HG03108 (cell line): ENCODE data around the gene HES4.

Experiments
- ATAC-seq: cut with Tn5 transposase; IDR thresholded peaks from one replicate; pipeline ENCODE4 v1.9.1; 2021; ENCODE audit warnings: moderate library complexity; ENCODE audit not compliant: unreplicated experiment

The HES4 gene, protein sequence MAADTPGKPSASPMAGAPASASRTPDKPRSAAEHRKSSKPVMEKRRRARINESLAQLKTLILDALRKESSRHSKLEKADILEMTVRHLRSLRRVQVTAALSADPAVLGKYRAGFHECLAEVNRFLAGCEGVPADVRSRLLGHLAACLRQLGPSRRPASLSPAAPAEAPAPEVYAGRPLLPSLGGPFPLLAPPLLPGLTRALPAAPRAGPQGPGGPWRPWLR

DNA sequence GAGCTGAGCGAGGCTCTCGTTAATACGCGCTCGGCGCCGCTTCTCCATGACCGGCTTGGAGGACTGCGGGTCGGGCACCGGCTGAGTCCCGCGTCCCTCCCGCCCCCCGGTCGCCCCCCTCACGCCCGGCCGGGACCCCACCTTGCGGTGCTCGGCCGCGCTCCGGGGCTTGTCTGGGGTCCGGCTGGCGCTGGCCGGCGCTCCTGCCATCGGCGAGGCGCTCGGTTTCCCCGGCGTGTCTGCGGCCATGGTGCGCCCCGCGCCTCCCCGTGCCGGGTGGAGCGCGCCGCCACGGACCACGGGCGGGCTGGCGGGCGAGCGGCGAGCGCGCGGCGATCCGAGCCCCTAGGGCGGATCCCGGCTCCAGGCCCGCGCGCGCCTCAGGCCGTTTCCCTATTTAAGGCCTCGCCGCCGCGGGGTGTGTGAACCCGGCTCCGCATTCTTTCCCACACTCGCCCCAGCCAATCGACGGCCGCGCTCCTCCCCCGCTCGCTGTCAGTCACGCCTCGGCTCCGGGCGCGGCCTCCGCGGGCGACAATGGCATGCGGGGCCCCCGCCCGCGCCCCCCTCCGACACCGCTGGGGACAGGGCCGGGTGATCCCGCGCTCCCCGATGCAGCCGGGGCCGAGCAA lies at the start of gene HES4:
HES4 (minus strand) TSS at position 373 of the 632 bp plus-strand sequence; CDS start at position 249, 124 bp downstream.
- peak; percentile 45 for ATAC-seq

DNA sequence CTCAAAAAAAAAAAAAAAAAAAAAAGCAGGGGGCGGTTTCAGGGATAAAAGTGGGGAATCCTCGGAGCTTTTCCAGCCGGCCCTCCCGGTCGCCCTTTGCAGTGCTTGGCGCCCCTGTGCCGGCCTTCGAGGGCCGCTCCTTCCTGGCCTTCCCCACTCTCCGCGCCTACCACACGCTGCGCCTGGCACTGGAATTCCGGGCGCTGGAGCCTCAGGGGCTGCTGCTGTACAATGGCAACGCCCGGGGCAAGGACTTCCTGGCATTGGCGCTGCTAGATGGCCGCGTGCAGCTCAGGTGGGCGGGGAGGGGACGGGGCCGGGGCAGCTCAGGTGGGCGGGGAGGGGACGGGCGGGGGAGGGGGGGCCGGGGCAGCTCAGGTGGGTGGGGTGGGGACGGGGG lies 48.9 kb upstream of the HES4 start:
- no peak for ATAC-seq

DNA sequence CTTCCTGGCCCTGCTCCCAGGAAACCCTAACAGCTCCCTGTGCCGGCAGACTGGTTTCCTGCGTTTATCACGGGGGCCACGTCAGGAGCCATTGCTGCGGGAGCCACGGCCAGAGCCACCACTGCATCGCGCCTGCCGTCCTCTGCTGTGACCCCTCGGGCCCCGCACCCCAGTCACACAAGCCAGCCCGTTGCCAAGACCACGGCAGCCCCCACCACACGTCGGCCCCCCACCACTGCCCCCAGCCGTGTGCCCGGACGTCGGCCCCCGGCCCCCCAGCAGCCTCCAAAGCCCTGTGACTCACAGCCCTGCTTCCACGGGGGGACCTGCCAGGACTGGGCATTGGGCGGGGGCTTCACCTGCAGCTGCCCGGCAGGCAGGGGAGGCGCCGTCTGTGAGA lies 48.1 kb upstream of the HES4 start:
- no peak for ATAC-seq

DNA sequence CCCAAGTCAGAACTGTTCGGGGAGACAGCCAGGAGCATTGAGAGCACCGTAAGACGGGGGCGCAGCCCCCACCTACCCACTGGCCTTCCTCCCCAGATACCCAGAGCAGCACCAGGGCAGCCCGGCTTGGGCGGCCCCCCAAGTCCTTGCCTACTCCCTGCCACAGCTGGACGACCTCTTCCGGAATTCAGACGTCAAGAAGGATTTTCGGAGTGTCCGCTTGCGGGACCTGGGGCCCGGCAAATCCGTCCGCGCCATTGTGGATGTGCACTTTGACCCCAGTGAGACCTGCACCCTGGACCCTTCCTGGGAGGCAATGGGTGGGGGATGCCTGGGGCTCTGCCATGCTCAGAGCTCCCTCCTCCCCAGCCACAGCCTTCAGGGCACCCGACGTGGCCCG lies 47.5 kb upstream of the HES4 start:
- no peak for ATAC-seq

DNA sequence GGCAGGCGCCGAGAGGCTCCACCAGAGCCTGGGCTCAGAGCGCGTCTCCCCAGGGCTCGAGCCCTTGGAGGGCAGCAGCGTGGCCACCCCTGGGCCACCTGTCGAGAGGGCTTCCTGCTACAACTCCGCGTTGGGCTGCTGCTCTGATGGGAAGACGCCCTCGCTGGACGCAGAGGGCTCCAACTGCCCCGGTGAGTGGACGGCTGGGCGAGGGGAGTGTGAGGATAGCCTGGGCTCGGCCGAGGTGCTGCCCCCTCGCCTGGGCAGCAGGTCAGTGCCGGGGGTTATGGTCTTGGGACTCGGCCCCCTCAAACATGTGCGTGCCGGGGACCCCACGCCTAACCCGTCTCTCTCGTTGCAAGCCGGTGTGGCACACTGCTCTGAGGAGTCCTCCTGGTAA lies 46.9 kb upstream of the HES4 start:
- ATAC-seq = no peak

DNA sequence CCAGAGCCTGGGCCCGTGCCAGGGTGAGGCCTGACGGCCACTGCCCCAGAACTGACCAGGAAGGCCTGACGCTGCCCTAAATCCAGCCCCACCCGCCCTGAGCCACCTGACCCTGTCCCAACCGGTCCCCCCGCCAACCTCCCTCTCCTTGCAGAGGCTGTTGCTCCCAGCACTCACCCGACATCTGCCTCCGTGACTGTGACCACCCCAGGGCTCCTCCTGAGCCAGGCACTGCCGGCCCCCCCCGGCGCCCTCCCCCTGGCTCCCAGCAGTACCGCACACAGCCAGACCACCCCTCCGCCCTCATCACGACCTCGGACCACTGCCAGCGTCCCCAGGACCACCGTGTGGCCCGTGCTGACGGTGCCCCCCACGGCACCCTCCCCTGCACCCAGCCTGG lies 46.3 kb upstream of the HES4 start:
- no peak for ATAC-seq

DNA sequence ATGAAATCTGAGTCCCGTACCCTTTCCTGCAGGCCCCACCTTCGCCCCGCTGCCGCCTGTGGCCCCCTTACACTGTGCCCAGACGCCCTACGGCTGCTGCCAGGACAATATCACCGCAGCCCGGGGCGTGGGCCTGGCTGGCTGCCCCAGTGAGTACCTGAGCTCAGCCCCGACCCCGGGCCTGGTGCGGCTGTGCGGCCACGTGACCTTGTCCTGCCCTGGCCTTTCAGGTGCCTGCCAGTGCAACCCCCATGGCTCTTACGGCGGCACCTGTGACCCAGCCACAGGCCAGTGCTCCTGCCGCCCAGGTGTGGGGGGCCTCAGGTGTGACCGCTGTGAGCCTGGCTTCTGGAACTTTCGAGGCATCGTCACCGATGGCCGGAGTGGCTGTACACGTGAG lies 45.2 kb upstream of the HES4 start:
- ATAC-seq = no peak

DNA sequence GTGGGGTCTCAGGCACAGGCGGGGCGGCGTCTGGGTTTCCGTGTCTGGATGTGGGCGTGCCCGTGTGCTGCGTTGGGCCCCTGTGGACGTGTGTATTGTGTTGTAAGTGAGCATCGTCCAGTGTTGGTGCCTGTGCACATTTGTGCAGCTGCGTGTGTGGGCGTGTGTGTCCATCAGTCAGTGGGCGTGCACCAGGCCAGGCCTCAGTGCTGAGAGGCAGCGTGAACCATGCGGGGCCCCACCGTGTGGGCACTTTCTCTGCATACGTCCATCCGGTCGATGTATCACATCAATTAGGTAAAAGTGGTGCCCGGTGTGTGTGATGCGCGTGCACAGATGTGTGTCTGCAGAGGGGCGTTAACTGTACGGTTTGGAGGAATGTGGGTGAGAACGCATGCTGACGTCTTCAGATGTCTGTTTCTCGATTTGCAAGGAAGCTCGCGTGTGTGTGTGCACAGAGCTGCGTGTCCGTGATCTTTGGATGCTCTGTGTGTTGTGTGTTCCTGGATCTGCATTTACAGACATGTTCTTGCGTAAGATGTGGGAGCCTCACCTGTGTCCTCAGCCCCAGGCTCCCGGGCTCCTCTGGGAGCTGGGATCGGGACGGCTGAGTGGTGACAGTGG lies 44.7 kb upstream of the HES4 start:
- ATAC-seq = no peak

DNA sequence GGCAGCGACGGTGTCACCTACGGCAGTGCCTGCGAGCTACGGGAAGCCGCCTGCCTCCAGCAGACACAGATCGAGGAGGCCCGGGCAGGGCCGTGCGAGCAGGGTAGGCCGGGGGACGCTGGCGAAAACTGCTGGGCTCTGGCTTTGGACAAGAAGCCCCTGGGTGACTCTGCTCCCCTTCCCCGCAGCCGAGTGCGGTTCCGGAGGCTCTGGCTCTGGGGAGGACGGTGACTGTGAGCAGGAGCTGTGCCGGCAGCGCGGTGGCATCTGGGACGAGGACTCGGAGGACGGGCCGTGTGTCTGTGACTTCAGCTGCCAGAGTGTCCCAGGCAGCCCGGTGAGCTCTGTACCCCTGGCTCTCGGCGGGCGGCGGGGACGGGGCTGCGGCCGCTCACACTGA lies 44.0 kb upstream of the HES4 start:
- no peak for ATAC-seq

DNA sequence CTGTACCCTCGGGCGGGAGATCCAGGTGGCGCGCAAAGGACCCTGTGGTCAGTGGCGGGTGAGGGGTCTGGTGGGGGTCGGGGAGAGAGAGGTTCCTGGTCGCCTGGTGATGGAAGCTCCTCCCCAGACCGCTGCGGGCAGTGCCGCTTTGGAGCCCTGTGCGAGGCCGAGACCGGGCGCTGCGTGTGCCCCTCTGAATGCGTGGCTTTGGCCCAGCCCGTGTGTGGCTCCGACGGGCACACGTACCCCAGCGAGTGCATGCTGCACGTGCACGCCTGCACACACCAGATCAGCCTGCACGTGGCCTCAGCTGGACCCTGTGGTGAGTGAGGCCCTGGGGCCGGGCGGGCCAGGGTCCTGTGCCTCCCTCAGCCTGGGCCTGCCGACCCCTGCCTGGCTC lies 43.5 kb upstream of the HES4 start:
- no peak for ATAC-seq

DNA sequence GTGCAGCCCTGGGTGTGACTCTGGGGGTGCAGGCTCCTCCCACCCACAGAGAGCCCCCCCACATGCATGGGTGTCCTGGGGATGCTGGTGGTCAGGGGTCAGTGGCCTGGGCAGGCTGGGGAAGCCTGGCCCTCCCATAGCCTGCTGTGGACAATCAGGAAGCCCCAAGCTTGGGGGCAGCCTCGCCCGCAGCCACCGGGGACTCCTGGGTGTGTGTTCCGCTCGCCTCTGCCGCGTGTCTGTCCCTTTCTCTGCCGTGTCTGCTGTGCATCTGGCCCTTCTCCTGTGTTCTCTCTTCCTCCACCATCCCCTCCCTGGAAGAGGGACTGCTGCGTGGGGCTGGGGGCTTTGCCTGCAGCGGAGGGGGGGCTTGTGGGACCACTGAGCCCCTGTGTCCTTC lies 42.9 kb upstream of the HES4 start:
- ATAC-seq = no peak

DNA sequence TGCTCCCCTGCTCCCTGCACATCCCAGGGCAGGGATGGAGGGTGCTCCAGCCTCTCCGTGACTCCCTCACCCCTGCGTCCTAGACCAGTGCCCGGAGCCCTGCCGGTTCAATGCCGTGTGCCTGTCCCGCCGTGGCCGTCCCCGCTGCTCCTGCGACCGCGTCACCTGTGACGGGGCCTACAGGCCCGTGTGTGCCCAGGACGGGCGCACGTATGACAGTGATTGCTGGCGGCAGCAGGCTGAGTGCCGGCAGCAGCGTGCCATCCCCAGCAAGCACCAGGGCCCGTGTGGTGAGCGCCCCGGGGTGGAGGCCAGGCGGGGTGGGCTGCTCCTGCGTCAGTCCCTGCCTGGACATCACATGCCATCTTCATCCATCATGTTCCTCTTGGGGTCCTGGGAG lies 42.0 kb upstream of the HES4 start:
- no peak for ATAC-seq

DNA sequence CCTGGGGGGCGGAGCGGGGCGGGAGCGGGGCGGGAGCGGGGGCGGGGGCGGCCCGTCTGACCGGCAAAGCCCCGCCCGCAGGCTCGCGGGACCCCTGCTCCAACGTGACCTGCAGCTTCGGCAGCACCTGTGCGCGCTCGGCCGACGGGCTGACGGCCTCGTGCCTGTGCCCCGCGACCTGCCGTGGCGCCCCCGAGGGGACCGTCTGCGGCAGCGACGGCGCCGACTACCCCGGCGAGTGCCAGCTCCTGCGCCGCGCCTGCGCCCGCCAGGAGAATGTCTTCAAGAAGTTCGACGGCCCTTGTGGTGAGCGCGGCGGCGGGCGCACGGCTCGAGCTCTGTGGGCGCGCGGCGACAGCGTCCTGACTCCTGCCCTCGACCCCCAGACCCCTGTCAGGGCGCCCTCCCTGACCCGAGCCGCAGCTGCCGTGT lies 41.2 kb upstream of the HES4 start:
- no peak for ATAC-seq

DNA sequence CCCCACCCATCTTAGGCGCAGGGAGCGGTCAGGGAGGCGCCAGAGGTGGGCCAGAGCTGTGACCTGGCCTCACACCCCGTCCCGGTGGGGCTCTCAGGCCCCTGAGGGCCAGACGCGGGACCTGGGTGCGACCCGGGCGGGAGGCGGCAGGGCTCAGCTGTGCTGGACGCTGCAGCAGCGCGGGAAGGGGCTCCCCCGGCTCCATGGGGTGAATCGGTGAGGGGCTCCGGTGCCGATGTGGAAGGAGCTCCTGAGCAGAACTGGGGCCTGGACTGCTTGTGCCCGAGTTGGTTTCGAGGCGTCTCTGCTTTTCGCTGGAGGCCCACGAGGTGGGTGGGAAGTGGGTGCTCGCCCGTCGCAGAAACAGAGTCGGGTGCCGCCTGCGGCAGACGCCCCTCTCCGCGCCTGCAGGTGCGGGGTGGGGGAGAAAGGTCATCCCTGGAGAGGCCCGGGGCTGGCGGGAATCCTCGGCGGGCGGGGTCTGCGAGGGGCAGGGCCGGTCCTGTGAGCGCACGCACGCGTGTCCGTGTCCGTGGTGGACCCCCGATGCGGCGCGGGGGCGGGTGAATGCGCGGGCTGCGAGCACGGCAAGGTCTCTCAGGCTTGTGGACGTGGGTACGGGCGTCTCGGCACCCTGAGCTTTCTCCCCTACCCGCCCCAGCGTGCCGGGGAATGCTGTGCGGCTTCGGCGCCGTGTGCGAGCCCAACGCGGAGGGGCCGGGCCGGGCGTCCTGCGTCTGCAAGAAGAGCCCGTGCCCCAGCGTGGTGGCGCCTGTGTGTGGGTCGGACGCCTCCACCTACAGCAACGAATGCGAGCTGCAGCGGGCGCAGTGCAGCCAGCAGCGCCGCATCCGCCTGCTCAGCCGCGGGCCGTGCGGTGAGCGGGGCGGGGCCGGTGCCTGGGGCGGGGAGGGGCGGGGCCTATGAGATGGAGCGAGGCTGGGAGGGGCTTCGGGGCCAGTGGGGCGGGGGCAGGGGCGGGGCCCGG lies 40.4 kb upstream of the HES4 start:
- peak; percentile 33 for ATAC-seq

DNA sequence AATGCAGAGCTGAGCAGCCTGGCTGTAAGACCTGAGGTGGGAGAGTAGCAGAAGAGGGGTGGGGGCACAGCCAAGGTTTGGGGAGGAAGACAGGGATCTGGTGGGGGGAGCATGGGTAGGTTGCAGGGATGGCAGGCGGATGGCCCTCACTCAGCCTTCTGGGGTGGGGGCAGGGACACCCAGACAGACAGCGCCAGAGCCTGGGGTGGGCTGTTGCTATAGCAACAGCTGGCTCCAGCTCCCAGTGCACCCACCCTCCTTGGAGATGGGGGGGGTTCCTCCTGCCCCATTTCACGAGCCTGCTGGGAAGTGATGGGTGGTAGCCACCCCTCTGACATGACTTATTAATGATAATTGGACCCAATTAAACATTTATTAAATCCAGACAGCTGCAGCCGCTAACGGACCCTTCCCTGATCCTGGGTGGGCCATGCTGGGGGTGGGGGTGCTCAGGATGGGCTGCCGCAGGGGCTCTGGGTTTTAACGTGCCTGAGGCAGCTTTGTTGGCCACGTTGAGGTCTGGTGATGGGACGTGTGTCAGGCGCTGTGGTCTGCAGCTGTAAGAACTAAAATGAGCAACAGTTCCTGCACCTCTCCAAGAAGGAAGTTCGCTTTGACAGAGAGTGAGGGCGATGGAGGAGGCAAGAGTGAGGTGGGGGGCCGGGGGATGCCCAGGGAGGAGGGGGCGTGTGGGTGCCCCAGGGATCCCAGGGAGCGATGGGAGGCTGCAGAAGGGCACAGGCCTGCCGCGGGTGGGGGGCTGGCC lies 39.4 kb upstream of the HES4 start:
- ATAC-seq = no peak

DNA sequence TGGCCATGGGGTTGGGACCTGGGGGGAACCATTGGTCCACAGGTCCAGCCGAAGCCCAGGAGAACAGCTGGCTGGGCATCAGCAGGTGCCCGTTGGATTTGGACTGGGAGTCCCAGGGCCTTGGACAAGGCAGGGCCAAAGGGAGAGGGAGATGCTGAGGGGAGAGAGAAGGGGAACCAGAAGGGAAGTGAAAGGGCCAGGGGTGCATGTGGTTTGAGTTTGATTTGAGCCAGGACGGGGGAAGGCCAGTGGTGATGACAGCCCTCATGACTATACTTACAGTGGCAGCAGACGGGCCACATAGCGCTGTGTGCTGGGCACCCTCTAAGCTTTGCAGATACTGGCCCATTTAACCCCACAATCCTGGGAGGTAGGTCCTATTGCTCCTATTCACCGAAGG lies 38.8 kb upstream of the HES4 start:
- peak; percentile 45 for ATAC-seq

DNA sequence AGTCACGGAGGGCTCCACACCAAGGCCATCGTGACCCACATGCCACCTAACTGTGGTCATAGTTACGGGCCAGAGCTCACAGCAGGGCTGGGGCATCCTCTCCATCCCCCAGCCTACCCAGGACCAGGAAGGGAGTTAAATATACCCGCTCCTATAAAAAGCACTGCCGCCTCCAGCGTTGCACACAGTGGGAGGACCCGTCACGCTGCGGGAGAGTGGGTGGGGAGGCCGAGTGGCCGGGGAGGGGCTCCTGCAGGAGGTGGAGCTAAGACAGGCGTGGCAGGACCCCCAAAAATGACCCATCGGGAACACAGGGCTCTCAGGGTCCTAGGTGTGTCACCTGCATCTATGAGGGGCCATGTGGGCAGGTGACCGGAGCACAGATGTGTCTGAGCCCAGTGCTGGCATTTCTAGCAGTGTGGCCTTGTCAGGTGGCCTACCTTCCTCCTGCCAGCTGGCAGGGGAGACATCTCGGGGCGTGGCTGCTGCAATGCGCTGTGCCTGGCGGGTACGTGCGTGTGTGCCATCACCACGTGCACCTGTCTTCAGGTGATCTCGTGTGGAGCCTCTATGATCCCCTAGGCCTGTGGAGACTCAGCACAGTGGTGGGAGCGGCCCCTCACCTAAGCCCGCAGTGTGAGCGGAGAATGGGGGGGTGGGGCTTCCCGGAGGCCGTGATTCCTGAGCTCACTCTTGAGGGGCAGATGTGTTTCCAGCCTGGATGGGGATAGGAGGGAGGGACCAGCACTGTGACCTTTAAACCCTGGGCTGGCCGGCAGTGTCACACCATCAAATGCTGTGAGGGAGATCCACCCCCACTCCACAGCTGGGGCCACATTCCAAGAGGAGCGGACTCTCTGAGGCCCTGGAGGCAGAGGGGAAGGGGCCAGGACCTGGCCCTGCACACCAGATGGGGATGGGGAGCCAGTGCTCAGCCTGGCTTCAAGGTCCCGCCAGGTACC lies 37.8 kb upstream of the HES4 start:
- no peak for ATAC-seq

DNA sequence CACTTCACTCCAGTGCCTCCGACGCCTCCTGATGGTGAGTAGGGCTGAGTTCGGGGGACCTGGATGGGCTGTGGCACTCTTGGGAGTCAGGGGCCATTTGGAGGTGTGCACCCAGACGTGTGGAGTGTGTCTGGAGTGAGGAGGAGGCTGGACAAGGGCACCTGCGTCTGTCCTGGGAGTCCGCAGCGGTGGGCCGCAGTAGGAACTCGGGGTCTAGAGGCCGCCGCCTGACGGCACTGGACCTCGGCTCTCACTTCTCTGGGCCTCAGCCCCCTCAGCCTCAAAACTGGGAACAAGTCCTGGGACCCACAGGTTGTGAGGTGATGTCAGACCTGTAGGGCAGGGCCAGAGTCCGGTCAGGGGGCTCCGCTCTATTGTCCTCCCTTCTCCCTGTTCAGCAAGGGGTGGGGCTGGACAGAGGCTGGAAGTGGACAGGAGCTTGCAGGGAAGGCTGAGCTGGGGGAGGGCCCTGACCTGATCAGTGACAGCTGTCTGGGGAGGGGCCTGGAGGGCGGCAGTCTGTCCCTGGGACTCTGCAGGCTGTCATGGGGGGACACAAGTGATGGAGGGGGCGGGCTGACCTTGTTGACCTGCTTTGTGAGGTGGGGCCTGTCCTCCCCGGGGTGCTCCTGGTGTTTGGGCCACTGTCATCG lies 35.5 kb upstream of the HES4 start:
- ATAC-seq = no peak

DNA sequence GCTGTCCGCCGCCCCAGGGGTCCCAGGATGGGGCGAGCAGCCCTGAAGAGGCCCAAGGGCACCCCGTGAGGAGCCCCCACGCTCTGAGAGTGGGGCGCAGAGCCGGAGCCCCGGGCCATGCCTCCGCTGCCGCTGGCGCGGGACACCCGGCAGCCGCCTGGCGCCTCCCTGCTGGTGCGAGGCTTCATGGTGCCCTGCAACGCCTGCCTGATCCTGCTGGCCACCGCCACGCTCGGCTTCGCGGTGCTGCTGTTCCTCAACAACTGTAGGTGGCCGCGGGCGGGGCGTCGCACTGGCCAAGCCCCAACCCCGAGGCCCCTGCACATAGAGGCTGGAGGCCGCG lies 34.5 kb upstream of the HES4 start:
- ATAC-seq = no peak
